ENCODE results near the gene PRKG1. TPM values are rescaled to one million over a fixed set of nuclear protein-coding genes. Genes with fewer than 3 reads are reported as not detected.

Gene PRKG1
- total RNA-seq, 1 donor from 2014 or later, result 26.4 TPM

- no peak for DNase-seq (ENCODE audit: low spot score)
- Histone ChIP-seq H4K20me1 (ENCODE audit: low read depth) (no peaks in the 10 kb centered on the region), H3F3A (ENCODE audit: low read depth) (no peaks in the 10 kb centered on the region), H3K4me1 (peaks cover 7% of the 10 kb centered on the region), H2AFZ (replicated peaks) (no peak overlapping the region), H3K27me3 (no peaks in the 10 kb centered on the region), H3K36me3 (no peaks in the 10 kb centered on the region), H3K79me2 (ENCODE audit: low read depth) (no peaks in the 10 kb centered on the region), H3K27ac (no peak overlapping the region), H3K4me2 (no peak overlapping the region), H3K9me3 (ENCODE audit: low read depth) (no peaks in the 10 kb centered on the region), H3K9ac (no peak overlapping the region), H3K4me3 (no peak overlapping the region)
- Mint-ChIP-seq H3K27me3 (ENCODE audit: insufficient read depth, low read depth) (no peaks in the 10 kb centered on the region), H3K36me3 (no peaks in the 10 kb centered on the region), H3K4me3 (no peak overlapping the region), H3K9me3 (peaks cover 4% of the 10 kb centered on the region), H3K4me1 (no peaks in the 10 kb centered on the region), H3K27ac (no peak overlapping the region)
- no peak for TF ChIP-seq EZH2 (IDR thresholded peaks at IDR 0.05)
- no peak for TF ChIP-seq CTCF (IDR thresholded peaks at IDR 0.05)
- TF ChIP-seq EZH2phosphoT487 (IDR thresholded peaks at IDR 0.05), result no peak
Observed at GRCh38 chr10:51583976-51584375, 509.7 kb downstream of the PRKG1 start.

- H3K9me3 Mint-ChIP-seq, result peaks cover 2% of the 10 kb centered on the region
- no peaks in the 10 kb centered on the region for H3K36me3 Mint-ChIP-seq
- Histone ChIP-seq H3K27ac (no peak overlapping the region), H3K4me2 (no peak overlapping the region), H3K4me1 (peaks cover 24% of the 10 kb centered on the region), H3K9ac (no peak overlapping the region), H3F3A (ENCODE audit: low read depth) (no peaks in the 10 kb centered on the region), H3K36me3 (no peaks in the 10 kb centered on the region), H4K20me1 (ENCODE audit: low read depth) (no peaks in the 10 kb centered on the region), H3K4me3 (no peak overlapping the region), H3K27me3 (no peaks in the 10 kb centered on the region), H3K9me3 (ENCODE audit: low read depth) (no peaks in the 10 kb centered on the region), H2AFZ (replicated peaks) (no peak overlapping the region), H3K79me2 (ENCODE audit: low read depth) (no peaks in the 10 kb centered on the region)
- H3K4me3 Mint-ChIP-seq, result no peak overlapping the region
- H3K27ac Mint-ChIP-seq, result no peak overlapping the region
- H3K4me1 Mint-ChIP-seq, result peaks cover 3% of the 10 kb centered on the region
- TF ChIP-seq CTCF (IDR thresholded peaks at IDR 0.05) (no peak), EZH2 (IDR thresholded peaks at IDR 0.05) (no peak), EZH2phosphoT487 (IDR thresholded peaks at IDR 0.05) (no peak)
- no peak for DNase-seq (ENCODE audit: low spot score)
- no peaks in the 10 kb centered on the region for H3K27me3 Mint-ChIP-seq (ENCODE audit: insufficient read depth, low read depth)
Observed at GRCh38 chr10:51585742-51586141, 511.5 kb downstream of the PRKG1 start.

- H3F3A ChIP-seq (ENCODE audit: low read depth), result peaks cover 8% of the 10 kb centered on the region
- H2AFZ ChIP-seq (replicated peaks), result no peak overlapping the region
- Mint-ChIP-seq H3K9me3 (no peaks in the 10 kb centered on the region), H3K27me3 (ENCODE audit: insufficient read depth, low read depth) (no peaks in the 10 kb centered on the region), H3K36me3 (no peaks in the 10 kb centered on the region), H3K4me3 (no peak overlapping the region), H3K4me1 (peaks cover 8% of the 10 kb centered on the region), H3K27ac (no peak overlapping the region)
- no peaks in the 10 kb centered on the region for H3K36me3 ChIP-seq
- H4K20me1 ChIP-seq (ENCODE audit: low read depth), result no peaks in the 10 kb centered on the region
- no peaks in the 10 kb centered on the region for H3K9me3 ChIP-seq (ENCODE audit: low read depth)
- H3K9ac ChIP-seq, result no peak overlapping the region
- H3K4me1 ChIP-seq, result peaks cover 44% of the 10 kb centered on the region
- H3K4me3 ChIP-seq, result no peak overlapping the region
- DNase-seq (ENCODE audit: low spot score), result no peak
- no peaks in the 10 kb centered on the region for H3K79me2 ChIP-seq (ENCODE audit: low read depth)
- H3K27me3 ChIP-seq, result no peaks in the 10 kb centered on the region
- no peak for TF ChIP-seq CTCF (IDR thresholded peaks at IDR 0.05)
- no peak for TF ChIP-seq EZH2 (IDR thresholded peaks at IDR 0.05)
- no peak for TF ChIP-seq EZH2phosphoT487 (IDR thresholded peaks at IDR 0.05)
- no peak overlapping the region for H3K4me2 ChIP-seq
- H3K27ac ChIP-seq, result no peak overlapping the region
Observed at GRCh38 chr10:51588984-51589383, 514.7 kb downstream of the PRKG1 start.
